ENCODE measurements around the gene RFC5. TPM values are rescaled to one million over a fixed set of nuclear protein-coding genes. Genes with fewer than 3 reads are reported as not detected.
A peak's percentile ranks its signal among the peaks of the same experiment; 100 is the strongest.

The RFC5 gene
- total and polyA plus RNA-seq, 2 of the 13 experiments (the other 11 are each of a cell fraction or from before 2014, with no cell fraction given): 16.8 to 51.4 TPM

DNA sequence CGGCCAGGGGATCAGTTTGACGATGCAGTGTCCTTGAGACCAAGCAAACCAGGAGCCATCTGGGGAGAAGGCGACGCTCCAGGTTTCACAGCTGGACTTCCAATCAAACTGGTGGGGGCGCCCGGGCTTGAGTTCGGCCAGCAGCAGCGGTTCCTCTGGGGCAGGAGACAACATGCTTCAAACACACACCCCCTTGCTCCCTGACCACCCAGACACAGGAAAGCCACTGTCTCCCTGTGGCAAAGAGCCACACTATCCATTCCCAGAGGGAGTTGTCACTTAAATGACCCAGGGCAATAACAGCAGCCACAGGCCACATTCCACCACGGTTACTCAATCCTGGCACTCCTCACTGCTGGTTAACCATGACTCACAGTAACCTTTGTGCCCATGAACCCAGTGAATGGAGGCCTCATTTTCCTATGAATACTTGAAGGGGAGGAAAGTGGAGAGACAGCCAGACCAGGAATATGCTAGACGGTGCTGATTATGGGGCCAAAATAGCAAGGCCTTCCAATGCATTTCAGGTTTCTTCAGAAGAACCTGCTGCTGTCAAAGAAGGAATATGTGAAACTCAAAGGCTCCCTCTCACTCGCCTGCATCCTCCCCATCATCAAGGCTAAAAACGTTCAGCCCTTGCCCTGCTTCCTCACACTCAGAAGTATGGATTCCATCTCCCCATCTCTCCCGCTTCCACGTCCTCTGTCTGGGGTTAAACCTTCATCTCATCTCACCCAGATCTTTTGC is 36.0 kb downstream of the RFC5 start (continued):
- TF ChIP-seq YY1 (IDR thresholded peaks at IDR 0.05; ENCODE audit: insufficient read depth, insufficient replicate concordance, low read depth, low read length) (peak; percentile 51), ZNF557 (CRISPR knock-in tag; IDR thresholded peaks at IDR 0.05) (no peak), ZNF3 (CRISPR knock-in tag; IDR thresholded peaks at IDR 0.05) (no peak), ZNF317 (CRISPR knock-in tag; IDR thresholded peaks at IDR 0.05) (peak; percentile 79), ZNF720 (CRISPR knock-in tag; IDR thresholded peaks at IDR 0.05) (no peak), DNMT3B (CRISPR knock-in tag; conservative IDR thresholded peaks at IDR 0.05) (peak; percentile 68; the same call in 1 of the 2 replicates), CEBPB (IDR thresholded peaks at IDR 0.05; ENCODE audit: borderline replicate concordance, low read depth, low read length) (peak; percentile 97), ZNF619 (CRISPR knock-in tag; IDR thresholded peaks at IDR 0.05) (peak; percentile 66; the same call in 1 of the 2 replicates), ARHGAP35 (CRISPR knock-in tag; IDR thresholded peaks at IDR 0.05; ENCODE audit: borderline replicate concordance) (no peak), MTF1 (CRISPR knock-in tag; IDR thresholded peaks at IDR 0.05) (no peak), TEAD2 (CRISPR knock-in tag; IDR thresholded peaks at IDR 0.05) (no peak), ZNF770 (CRISPR knock-in tag; IDR thresholded peaks at IDR 0.05) (peak; percentile 75), NCOR1 (IDR thresholded peaks at IDR 0.05; ENCODE audit: borderline replicate concordance, low read length) (peak; percentile 93; the same call in 1 of the 2 replicates), POGZ (CRISPR knock-in tag; IDR thresholded peaks at IDR 0.05) (peak; percentile 91), ZNF382 (CRISPR knock-in tag; IDR thresholded peaks at IDR 0.05; ENCODE audit: borderline replicate concordance) (no peak), WIZ (CRISPR knock-in tag; IDR thresholded peaks at IDR 0.05) (peak; percentile 66; the same call in 1 of the 2 replicates), NFKB2 (CRISPR knock-in tag; IDR thresholded peaks at IDR 0.05; ENCODE audit: borderline replicate concordance) (no peak), BCLAF1 (IDR thresholded peaks at IDR 0.05) (no peak), ZNF704 (CRISPR knock-in tag; IDR thresholded peaks at IDR 0.05; ENCODE audit: borderline replicate concordance) (no peak), ISL2 (CRISPR knock-in tag; IDR thresholded peaks at IDR 0.05) (peak; percentile 72), ZNF510 (CRISPR knock-in tag; IDR thresholded peaks at IDR 0.05; ENCODE audit: low read depth) (no peak; the same call in 1 of the 2 replicates)
- TF ChIP-seq, protein P1, sequence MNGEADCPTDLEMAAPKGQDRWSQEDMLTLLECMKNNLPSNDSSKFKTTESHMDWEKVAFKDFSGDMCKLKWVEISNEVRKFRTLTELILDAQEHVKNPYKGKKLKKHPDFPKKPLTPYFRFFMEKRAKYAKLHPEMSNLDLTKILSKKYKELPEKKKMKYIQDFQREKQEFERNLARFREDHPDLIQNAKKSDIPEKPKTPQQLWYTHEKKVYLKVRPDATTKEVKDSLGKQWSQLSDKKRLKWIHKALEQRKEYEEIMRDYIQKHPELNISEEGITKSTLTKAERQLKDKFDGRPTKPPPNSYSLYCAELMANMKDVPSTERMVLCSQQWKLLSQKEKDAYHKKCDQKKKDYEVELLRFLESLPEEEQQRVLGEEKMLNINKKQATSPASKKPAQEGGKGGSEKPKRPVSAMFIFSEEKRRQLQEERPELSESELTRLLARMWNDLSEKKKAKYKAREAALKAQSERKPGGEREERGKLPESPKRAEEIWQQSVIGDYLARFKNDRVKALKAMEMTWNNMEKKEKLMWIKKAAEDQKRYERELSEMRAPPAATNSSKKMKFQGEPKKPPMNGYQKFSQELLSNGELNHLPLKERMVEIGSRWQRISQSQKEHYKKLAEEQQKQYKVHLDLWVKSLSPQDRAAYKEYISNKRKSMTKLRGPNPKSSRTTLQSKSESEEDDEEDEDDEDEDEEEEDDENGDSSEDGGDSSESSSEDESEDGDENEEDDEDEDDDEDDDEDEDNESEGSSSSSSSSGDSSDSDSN (CRISPR knock-in tag; IDR thresholded peaks at IDR 0.05): peak; percentile 81
